ENCODE results near the gene HARS1. TPM values are rescaled to one million over a fixed set of nuclear protein-coding genes. Genes with fewer than 3 reads are reported as not detected.
"Not testable (repeated sequence)": the region's sequence is repeated elsewhere in the genome, so short reads cannot be mapped to it uniquely, and the experiment has no call there.

Gene HARS1
- total and polyA plus RNA-seq, 12 donors, result 36.4 to 111 (median 61.7) TPM

DNA sequence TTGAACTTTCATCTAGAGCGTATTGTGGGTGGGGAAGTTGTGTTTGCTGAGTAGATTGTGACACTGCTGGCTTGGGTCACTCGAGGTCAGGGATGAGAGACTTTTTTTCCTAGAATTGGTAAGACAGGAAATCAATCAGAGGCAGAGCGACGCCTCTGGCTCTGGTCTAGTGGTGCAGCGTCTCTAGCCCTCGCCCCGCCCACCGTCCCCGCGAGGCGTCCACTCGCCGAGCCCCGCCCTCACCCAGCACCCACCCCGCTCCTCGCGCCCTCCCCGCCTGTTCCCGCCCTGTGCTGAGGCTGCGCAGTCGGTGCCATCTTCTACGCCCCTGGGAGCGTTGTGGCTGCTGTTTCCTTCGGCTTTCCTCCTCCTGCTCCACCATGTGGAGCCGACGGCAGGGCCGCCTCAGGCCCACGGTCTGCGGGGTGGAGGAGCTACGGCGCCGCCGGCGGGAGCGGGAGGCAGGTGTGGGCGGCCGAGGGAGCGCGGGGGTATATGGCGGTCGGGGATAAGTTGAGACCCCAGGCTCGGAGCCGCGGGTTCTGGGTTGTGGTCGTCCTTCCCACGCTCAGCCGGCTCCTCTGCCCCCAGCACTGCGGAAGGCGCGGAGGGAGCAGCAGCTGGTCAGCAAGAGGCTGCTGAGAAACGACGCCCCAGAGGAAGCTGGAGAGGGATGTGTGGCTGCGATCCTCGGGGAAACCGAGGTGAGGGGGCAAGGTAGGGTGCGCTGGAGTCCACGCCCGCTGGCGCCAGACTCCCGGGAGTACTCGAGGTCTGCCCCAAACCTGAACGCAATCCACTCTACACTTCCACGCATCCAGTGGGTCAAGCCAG is 51.8 kb downstream of the HARS1 start, which contains the start of gene TMCO6:
TSS of gene TMCO6 (plus strand) at position 304 of the 834 bp plus-strand sequence. CDS start at position 381, 77 bp downstream.
- Histone ChIP-seq H3K36me3 (replicated peaks in 1 of 2) (peaks cover 0 to 20% of the 10 kb centered on the region in 2 donors), H3K27me3 (no peaks in the 10 kb centered on the region), H3K9me3 (replicated peaks in 1 of 3) (no peaks in the 10 kb centered on the region), H3K4me3 (peak within 1 kb of the TSS in 3 of 4 donors; percentile 23 to 94 (median 39)), H3K4me1 (replicated peaks in 1 of 2) (peaks cover 13 to 18% of the 10 kb centered on the region in 2 donors), H3K27ac (peak within 1 kb of the TSS; percentile 68 to 96 (median 89))
- WGBS, 4 donors, result 0 to 2% (median 0%) methylated on average over 7 to 63 of the region's 63 CpGs
- intact Hi-C loops (cut with DNase I), result loop anchor here in 1 of 2 donors (5.0 kb wide), 1 partner anchor 82 kb away; the partner anchor contains the start of gene SRA1
- peak; percentile 98 to 99 (median 99) for DNase-seq
- TF ChIP-seq, protein P1, sequence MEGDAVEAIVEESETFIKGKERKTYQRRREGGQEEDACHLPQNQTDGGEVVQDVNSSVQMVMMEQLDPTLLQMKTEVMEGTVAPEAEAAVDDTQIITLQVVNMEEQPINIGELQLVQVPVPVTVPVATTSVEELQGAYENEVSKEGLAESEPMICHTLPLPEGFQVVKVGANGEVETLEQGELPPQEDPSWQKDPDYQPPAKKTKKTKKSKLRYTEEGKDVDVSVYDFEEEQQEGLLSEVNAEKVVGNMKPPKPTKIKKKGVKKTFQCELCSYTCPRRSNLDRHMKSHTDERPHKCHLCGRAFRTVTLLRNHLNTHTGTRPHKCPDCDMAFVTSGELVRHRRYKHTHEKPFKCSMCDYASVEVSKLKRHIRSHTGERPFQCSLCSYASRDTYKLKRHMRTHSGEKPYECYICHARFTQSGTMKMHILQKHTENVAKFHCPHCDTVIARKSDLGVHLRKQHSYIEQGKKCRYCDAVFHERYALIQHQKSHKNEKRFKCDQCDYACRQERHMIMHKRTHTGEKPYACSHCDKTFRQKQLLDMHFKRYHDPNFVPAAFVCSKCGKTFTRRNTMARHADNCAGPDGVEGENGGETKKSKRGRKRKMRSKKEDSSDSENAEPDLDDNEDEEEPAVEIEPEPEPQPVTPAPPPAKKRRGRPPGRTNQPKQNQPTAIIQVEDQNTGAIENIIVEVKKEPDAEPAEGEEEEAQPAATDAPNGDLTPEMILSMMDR (IDR thresholded peaks at IDR 0.05), result peak; percentile 30 to 61 (median 56)
- TF ChIP-seq POLR2A (IDR thresholded peaks at IDR 0.05), result peak in 1 of 2 donors; percentile 80

DNA sequence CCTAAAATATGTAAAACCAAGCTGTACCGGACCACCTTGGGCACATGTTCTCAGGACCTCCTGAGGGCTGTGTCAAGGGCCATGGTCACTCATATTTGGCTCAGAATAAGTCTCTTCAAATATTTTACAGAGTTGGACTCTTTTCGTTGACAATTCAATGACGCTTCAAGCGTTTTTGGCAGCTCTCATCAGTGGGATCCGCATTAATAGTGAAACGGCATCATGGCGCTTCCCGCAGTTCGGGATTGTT is 52.3 kb downstream of the HARS1 start:
- Histone ChIP-seq H3K36me3 (replicated peaks in 1 of 2) (peaks cover 0 to 15% of the 10 kb centered on the region in 2 donors), H3K27ac (peak overlapping the region; percentile 68 to 96 (median 89)), H3K4me3 (peak overlapping the region in 1 of 4 donors; percentile 94), H3K4me1 (replicated peaks in 1 of 2) (peaks cover 13 to 21% of the 10 kb centered on the region in 2 donors)
- 7 to 15% (median 10%) methylated on average over 9 of the region's 9 CpGs for WGBS, 4 donors
- not testable (repeated sequence) for H3K27me3 ChIP-seq; DNase-seq; H3K9me3 ChIP-seq (replicated peaks in 1 of 3)
- intact Hi-C loops (cut with DNase I), result loop anchor here in 1 of 2 donors (5.0 kb wide), 1 partner anchor 82 kb away; the partner anchor contains the start of gene SRA1

DNA sequence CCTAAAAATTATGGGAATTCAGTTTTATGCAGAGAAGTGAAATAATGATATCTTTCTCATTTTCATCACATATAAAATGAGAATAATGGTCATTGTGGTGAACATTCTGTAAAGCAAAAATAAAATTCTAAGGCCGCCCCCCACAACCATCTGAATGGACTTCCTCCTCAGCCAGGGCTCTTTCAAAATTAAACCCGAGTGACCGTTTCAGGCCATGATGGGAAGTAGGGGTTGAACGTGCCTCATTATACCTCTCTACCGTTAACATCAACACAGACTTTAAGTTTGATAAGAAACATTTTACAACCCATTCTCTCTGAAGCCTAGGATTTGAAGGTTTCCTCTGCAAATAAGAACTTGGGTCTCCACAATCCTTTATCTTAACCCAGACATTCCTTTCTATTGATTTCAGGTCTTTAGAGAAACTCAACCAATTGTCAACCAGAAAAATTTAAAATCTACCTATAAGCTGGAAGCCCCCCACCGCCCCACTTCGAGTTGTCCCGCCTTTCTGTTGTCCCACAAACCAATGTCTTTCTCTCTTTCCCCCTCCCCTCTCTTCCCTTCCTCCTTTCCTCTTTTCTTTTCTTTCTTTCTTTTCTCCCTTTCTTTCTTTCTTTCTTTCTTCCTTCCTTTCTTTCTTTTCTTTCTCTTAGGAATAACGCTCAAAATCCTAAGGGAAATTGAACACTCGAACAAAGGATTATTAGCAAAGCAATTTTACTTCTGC is 53.6 kb downstream of the HARS1 start:
- no peak for TF ChIP-seq POLR2A (IDR thresholded peaks at IDR 0.05)
- TF ChIP-seq, protein P1 (IDR thresholded peaks at IDR 0.05), result no peak
- no peak for DNase-seq
- Histone ChIP-seq H3K4me1 (replicated peaks in 1 of 2) (peaks cover 13 to 26% of the 10 kb centered on the region in 2 donors), H3K4me3 (no peak overlapping the region), H3K9me3 (replicated peaks in 1 of 3) (no peaks in the 10 kb centered on the region), H3K36me3 (replicated peaks in 1 of 2) (peaks cover 0 to 2% of the 10 kb centered on the region in 2 donors), H3K27me3 (no peaks in the 10 kb centered on the region), H3K27ac (no peak overlapping the region)
- 87 to 92% (median 89%) methylated on average over 10 of the region's 10 CpGs for WGBS, 4 donors
- intact Hi-C loops (cut with DNase I), result loop anchor here in 1 of 2 donors (5.0 kb wide), 1 partner anchor 80 kb away; the partner anchor contains the start of gene SRA1

DNA sequence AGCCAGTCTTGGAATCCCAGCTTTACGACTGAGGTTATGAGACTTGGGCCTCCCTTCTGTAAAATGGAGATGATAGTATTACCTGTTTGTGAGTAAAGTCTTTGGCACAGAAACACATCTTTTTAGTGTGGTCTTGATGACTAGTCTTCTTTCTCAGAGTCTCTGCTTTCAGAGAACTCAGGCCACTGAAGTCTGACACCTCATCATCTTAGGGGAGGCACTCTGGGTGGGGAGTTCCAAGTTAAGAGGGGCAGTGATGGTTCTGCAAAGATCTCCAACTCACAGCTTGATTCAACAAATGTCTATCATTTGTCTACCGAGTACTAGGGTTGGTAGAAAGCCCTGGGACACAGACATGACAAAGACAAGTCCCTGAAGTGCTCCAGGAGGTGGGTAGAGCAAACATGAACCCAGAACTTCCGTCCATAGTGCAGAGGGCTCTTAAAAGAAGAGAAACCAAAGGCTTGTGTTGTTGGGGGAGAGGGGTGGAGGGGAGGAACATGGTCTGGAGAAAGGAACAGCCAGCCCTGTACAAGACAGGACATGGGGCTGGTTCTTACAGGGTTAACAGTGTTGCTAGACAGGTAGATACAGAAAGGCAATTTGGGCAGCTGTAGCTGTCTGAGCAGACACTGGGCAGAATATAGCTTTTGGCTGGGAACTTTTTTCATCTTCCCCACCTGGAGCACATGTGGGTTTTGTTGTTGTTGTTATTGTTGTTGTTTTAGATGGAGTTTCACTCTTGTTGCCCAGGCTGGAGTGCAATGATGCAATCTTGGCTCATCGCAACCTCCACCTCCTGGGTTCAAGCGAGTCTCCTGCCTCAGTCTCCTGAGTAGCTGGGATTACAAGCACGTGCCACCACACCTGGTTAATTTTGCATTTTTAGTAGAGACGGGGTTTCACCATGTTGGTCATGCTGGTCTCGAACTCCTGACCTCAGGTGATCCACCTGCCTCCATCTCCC is 55.6 kb downstream of the HARS1 start:
- Histone ChIP-seq H3K9me3 (replicated peaks in 1 of 3) (no peaks in the 10 kb centered on the region), H3K36me3 (replicated peaks in 1 of 2) (no peaks in the 10 kb centered on the region), H3K4me1 (replicated peaks in 1 of 2) (peaks cover 12 to 39% of the 10 kb centered on the region in 2 donors), H3K4me3 (no peak overlapping the region), H3K27me3 (no peaks in the 10 kb centered on the region), H3K27ac (no peak overlapping the region)
- peak in 1 of 7 donors; percentile 33 for DNase-seq
- intact Hi-C loops (cut with DNase I), result loop anchor here in 1 of 2 donors (5.0 kb wide), 1 partner anchor 78 kb away; the partner anchor contains the start of gene SRA1
- whole genome bisulfite sequencing, 4 donors, result 75 to 87% (median 85%) methylated on average over 8 of the region's 8 CpGs
- no peak for TF ChIP-seq POLR2A (IDR thresholded peaks at IDR 0.05)
